Esophagus squamous epithelium (tissue), 4 donors: ENCODE results near the gene TRIP4.

Source experiments
- POLR2A ChIP-seq, 4 donors: fragments of 450-650 bp; IDR thresholded peaks; one replicate each; pipeline ENCODE4 v1.6.1; 2017; ENCODE audit warnings: antibody characterized with exemption in 4 of 4, mild to moderate bottlenecking in 4 of 4, moderate library complexity in 3 of 4
- TF ChIP-seq, protein P1 (sequence below), 6 experiments: fragments of 450-650 bp in 4 of 6; fragments of 200-600 bp in 2 of 6; sonication (generic) in 2 of 6; IDR thresholded peaks; one replicate each; pipeline ENCODE4 v1.5.1; 2016 to 2019; ENCODE audit warnings: antibody characterized with exemption in 6 of 6, mild to moderate bottlenecking in 4 of 6, moderate library complexity in 4 of 6

DNA sequence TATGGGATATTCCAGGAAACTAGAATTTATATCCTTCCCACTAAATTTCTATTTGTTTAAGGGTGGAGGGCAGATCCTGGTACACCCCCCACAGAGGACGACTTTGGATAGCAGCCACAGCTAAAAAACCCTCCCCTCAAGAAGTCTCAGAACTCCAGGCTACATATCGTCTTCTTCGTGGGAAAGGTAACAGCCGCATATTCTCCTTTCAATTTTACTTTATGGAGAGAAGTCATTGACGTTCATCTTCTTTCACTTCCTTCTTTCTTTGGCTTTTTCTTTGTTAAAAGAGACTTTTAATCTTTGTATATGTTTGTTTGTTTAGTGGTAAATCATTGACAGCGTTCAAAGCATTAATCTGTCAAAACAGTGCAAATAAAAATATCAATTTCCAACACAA lies 36.3 kb downstream of the TRIP4 start:
- TF ChIP-seq POLR2A (IDR thresholded peaks at IDR 0.05), result no peak
- TF ChIP-seq, protein P1, sequence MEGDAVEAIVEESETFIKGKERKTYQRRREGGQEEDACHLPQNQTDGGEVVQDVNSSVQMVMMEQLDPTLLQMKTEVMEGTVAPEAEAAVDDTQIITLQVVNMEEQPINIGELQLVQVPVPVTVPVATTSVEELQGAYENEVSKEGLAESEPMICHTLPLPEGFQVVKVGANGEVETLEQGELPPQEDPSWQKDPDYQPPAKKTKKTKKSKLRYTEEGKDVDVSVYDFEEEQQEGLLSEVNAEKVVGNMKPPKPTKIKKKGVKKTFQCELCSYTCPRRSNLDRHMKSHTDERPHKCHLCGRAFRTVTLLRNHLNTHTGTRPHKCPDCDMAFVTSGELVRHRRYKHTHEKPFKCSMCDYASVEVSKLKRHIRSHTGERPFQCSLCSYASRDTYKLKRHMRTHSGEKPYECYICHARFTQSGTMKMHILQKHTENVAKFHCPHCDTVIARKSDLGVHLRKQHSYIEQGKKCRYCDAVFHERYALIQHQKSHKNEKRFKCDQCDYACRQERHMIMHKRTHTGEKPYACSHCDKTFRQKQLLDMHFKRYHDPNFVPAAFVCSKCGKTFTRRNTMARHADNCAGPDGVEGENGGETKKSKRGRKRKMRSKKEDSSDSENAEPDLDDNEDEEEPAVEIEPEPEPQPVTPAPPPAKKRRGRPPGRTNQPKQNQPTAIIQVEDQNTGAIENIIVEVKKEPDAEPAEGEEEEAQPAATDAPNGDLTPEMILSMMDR (IDR thresholded peaks at IDR 0.05), result no peak
